GM23338 (cell line): Measurements from ENCODE around the gene KLHL17. TPM values are rescaled to one million over a fixed set of nuclear protein-coding genes. Genes with fewer than 3 reads are reported as not detected.

Experiments
- ATAC-seq: fragments of 200-7000 bp; cut with Tn5 transposase; 3 replicates; pipeline ENCODE4 v1.9.1; 2020
- DNase-seq: peaks from one replicate; pipeline ENCODE4 v3.0.0-alpha.2; 2015; ENCODE audit warnings: low spot score
- H2AFZ ChIP-seq: fragments of 200-600 bp; sonication (generic); 2 replicates; pipeline ENCODE4 v1.8.0; 2016; ENCODE audit warnings: antibody characterized with exemption, mild to moderate bottlenecking, moderate library complexity
- H3F3A ChIP-seq: fragments of 200-600 bp; sonication (generic); replicated peaks from 2 replicates; pipeline ENCODE4 v1.8.0; 2017; ENCODE audit warnings: antibody characterized with exemption, mixed run types, low read depth
- H3K27ac ChIP-seq: fragments of 200-600 bp; sonication (generic); 2 replicates; pipeline ENCODE4 v1.6.1; 2016; ENCODE audit warnings: low read depth
- H3K27me3 ChIP-seq: fragments of 200-600 bp; sonication (generic); 2 replicates; pipeline ENCODE4 v1.8.0; 2016; ENCODE audit warnings: mild to moderate bottlenecking, mixed run types, moderate library complexity; ENCODE audit not compliant: insufficient read depth
- H3K36me3 ChIP-seq: fragments of 200-600 bp; sonication (generic); 2 replicates; pipeline ENCODE4 v1.8.0; 2016; ENCODE audit warnings: mild to moderate bottlenecking; ENCODE audit not compliant: insufficient read depth
- H3K4me1 ChIP-seq: fragments of 200-600 bp; sonication (generic); 2 replicates; pipeline ENCODE4 v1.8.0; 2016; ENCODE audit warnings: mild to moderate bottlenecking, moderate library complexity; ENCODE audit not compliant: insufficient read depth
- H3K4me2 ChIP-seq: fragments of 200-600 bp; sonication (generic); 2 replicates; pipeline ENCODE4 v1.7.1; 2017; ENCODE audit warnings: mixed run types
- H3K4me3 ChIP-seq: fragments of 200-600 bp; sonication (generic); 2 replicates; pipeline ENCODE4 v1.6.1; 2016; ENCODE audit warnings: mixed run types
- H3K79me2 ChIP-seq: fragments of 200-600 bp; sonication (generic); replicated peaks from 2 replicates; pipeline ENCODE4 v1.8.0; 2017; ENCODE audit warnings: mild to moderate bottlenecking; ENCODE audit not compliant: insufficient read depth
- H3K9me2 ChIP-seq: fragments of 200-600 bp; sonication (generic); 2 replicates; pipeline ENCODE4 v1.8.0; 2017; ENCODE audit not compliant: insufficient read depth
- H4K20me1 ChIP-seq: fragments of 200-600 bp; sonication (generic); replicated peaks from 2 replicates; pipeline ENCODE4 v1.8.0; 2017; ENCODE audit warnings: mild to moderate bottlenecking; ENCODE audit not compliant: insufficient read depth
- H3K27ac Mint-ChIP-seq: 2 replicates; pipeline ENCODE4 v1.8.0; 2020; ENCODE audit warnings: inconsistent platforms, mild to moderate bottlenecking, moderate library complexity, mixed read lengths
- H3K27me3 Mint-ChIP-seq: 3 replicates; pipeline ENCODE4 v1.8.0; 2022; ENCODE audit warnings: low read depth, mild to moderate bottlenecking, moderate library complexity, mixed read lengths, inconsistent platforms; ENCODE audit not compliant: insufficient read depth, poor library complexity
- H3K36me3 Mint-ChIP-seq: 3 replicates; pipeline ENCODE4 v1.8.0; 2021; ENCODE audit warnings: low read depth, mild to moderate bottlenecking, inconsistent platforms, moderate library complexity, mixed read lengths
- H3K4me1 Mint-ChIP-seq: 3 replicates; pipeline ENCODE4 v1.8.0; 2020; ENCODE audit warnings: mild to moderate bottlenecking, inconsistent platforms, mixed read lengths
- H3K4me3 Mint-ChIP-seq: 3 replicates; pipeline ENCODE4 v1.8.0; 2021; ENCODE audit warnings: moderate library complexity, mild to moderate bottlenecking, inconsistent platforms, mixed read lengths
- H3K9me3 Mint-ChIP-seq: 3 replicates; pipeline ENCODE4 v1.8.0; 2020; ENCODE audit warnings: moderate library complexity, mild to moderate bottlenecking, inconsistent platforms, mixed read lengths
- CREB1 ChIP-seq: fragments of 250-450 bp; sonication (Bioruptor Pico); IDR thresholded peaks from 2 replicates; pipeline ENCODE4 v1.5.0; 2020; ENCODE audit warnings: low read depth, mild to moderate bottlenecking, moderate library complexity
- CTCF ChIP-seq, 2 experiments: fragments of 200-600 bp in 1 of 2; sonication (generic) in 1 of 2; conservative IDR thresholded peaks; 2 replicates each; pipeline versions ENCODE4 v1.5.1 to v1.6.1; 2016 to 2017; ENCODE audit warnings: antibody characterized with exemption in 2 of 2, low read depth in 2 of 2, mild to moderate bottlenecking in 2 of 2, moderate library complexity in 1 of 2
- ETS1 ChIP-seq: IDR thresholded peaks from 2 replicates; pipeline ENCODE4 v1.6.1; 2016; ENCODE audit warnings: antibody characterized with exemption
- EZH2 ChIP-seq: fragments of 200-600 bp; sonication (generic); IDR thresholded peaks from one replicate; pipeline ENCODE4 v1.8.0; 2017; ENCODE audit warnings: antibody characterized with exemption, mild to moderate bottlenecking, low read depth; ENCODE audit not compliant: unreplicated experiment
- EZH2phosphoT487 ChIP-seq: fragments of 200-600 bp; sonication (generic); IDR thresholded peaks from one replicate; pipeline ENCODE4 v1.8.1; 2018; ENCODE audit warnings: antibody characterized with exemption; ENCODE audit not compliant: unreplicated experiment
- JUNB ChIP-seq: IDR thresholded peaks from one replicate; pipeline ENCODE4 v1.6.1; 2016; ENCODE audit warnings: antibody characterized with exemption; ENCODE audit not compliant: unreplicated experiment
- NANOG ChIP-seq: IDR thresholded peaks from 2 replicates; pipeline ENCODE4 v1.6.1; 2016; ENCODE audit warnings: antibody characterized with exemption, borderline replicate concordance
- POLR2AphosphoS5 ChIP-seq: IDR thresholded peaks from 2 replicates; pipeline ENCODE4 v1.6.1; 2016; ENCODE audit warnings: antibody characterized with exemption, low read depth
- REST ChIP-seq: IDR thresholded peaks from one replicate; pipeline ENCODE4 v1.6.1; 2018; ENCODE audit warnings: antibody characterized with exemption; ENCODE audit not compliant: unreplicated experiment
- STAT1 ChIP-seq: IDR thresholded peaks from one replicate; pipeline ENCODE4 v1.6.1; 2016; ENCODE audit warnings: antibody characterized with exemption; ENCODE audit not compliant: unreplicated experiment
- ZNF114 ChIP-seq: fragments of 250-450 bp; sonication (Bioruptor Pico); IDR thresholded peaks from 2 replicates; pipeline ENCODE4 v1.5.0; 2020; ENCODE audit warnings: mild to moderate bottlenecking, moderate library complexity
- ZNF331 ChIP-seq: fragments of 250-450 bp; sonication (Bioruptor Pico); IDR thresholded peaks from 2 replicates; pipeline ENCODE4 v1.5.0; 2020; ENCODE audit warnings: low read depth, mild to moderate bottlenecking, moderate library complexity
- ZNF462 ChIP-seq: fragments of 250-450 bp; sonication (Bioruptor Pico); IDR thresholded peaks from 2 replicates; pipeline ENCODE4 v1.5.0; 2020; ENCODE audit warnings: mild to moderate bottlenecking, moderate library complexity
- polyA plus RNA-seq: library from polyadenylated mRNA; unstranded; fragments of >200 nt; fragmentation: Nextera tagmentation; extraction: Ambion mirVana; gene quantifications from 2 replicates; pipeline ENCODE4 v1.2.1, GENCODE V29; 2016
- total RNA-seq: library from RNA; depleted of rRNA; stranded (reverse); fragments of >200 nt; shearing (Covaris generic); gene quantifications from 2 replicates; pipeline ENCODE4 v1.2.3, GENCODE V29; 2014

KLHL17 gene
- total and polyA plus RNA-seq, 2 experiments from 2014 or later, result 16.5 to 37.1 TPM

GRCh38 chr1:936348-937264 is 23.8 kb upstream of the KLHL17 start:
- H3K27ac Mint-ChIP-seq, result no peak overlapping the region
- no peak for ATAC-seq

More at GRCh38 chr1:936348-937264, 23.8 kb upstream of the KLHL17 start:
- Histone ChIP-seq H3K4me2 (no peak overlapping the region), H3K79me2 (no peaks in the 10 kb centered on the region), H3K9me2 (no peaks in the 10 kb centered on the region), H4K20me1 (no peaks in the 10 kb centered on the region), H3F3A (no peaks in the 10 kb centered on the region), H3K27ac (no peak overlapping the region), H2AFZ (no peak overlapping the region), H3K4me1 (no peaks in the 10 kb centered on the region; the same call in 1 of the 2 replicates), H3K36me3 (no peaks in the 10 kb centered on the region), H3K27me3 (peaks cover 88% of the 10 kb centered on the region), H3K4me3 (no peak overlapping the region)
- Mint-ChIP-seq H3K36me3 (no peaks in the 10 kb centered on the region), H3K9me3 (no peaks in the 10 kb centered on the region; the same call in 2 of the 3 replicates), H3K4me3 (no peak overlapping the region), H3K27me3 (peaks cover 79% of the 10 kb centered on the region), H3K4me1 (peaks cover 11% of the 10 kb centered on the region)
- TF ChIP-seq STAT1 (no peak), REST (no peak), EZH2phosphoT487 (no peak), CREB1 (CRISPR knock-in tag) (no peak), JUNB (no peak), ZNF331 (CRISPR knock-in tag) (no peak), POLR2AphosphoS5 (no peak), ZNF462 (CRISPR knock-in tag) (no peak), EZH2 (no peak), NANOG (no peak), ZNF114 (no peak), ETS1 (no peak), CTCF (conservative IDR thresholded peaks at IDR 0.05; ENCODE audit: low read depth in 2 of 2) (no peak)
- no peak for DNase-seq
